Measurements from ENCODE around the gene OR5P2.

- no peak for TF ChIP-seq EGR1 (IDR thresholded peaks at IDR 0.05; ENCODE audit: borderline replicate concordance, low read depth, low read length)
- TF ChIP-seq ASH2L (IDR thresholded peaks at IDR 0.05; ENCODE audit: low read length), result no peak
- TF ChIP-seq CTCF (IDR thresholded peaks at IDR 0.05; ENCODE audit: control extremely low read depth in 1 of 3, insufficient read depth in 1 of 3, low read depth in 1 of 3, low read length in 3 of 3), result no peak
- no peak for TF ChIP-seq JUND (IDR thresholded peaks at IDR 0.05; ENCODE audit: low read length)
- no peak for TF ChIP-seq GTF2F1 (IDR thresholded peaks at IDR 0.05; ENCODE audit: borderline replicate concordance, low read depth, low read length)
- no peak for TF ChIP-seq MAX (IDR thresholded peaks at IDR 0.05)
- no peak for TF ChIP-seq EP300 (IDR thresholded peaks at IDR 0.05; ENCODE audit: borderline replicate concordance in 1 of 2, low read depth in 2 of 2, low read length in 2 of 2)
- TF ChIP-seq RFX5 (IDR thresholded peaks at IDR 0.05; ENCODE audit: borderline replicate concordance, low read depth, low read length), result no peak
- no peak for TF ChIP-seq RAD21 (IDR thresholded peaks at IDR 0.05 in 1 of 2, conservative IDR thresholded peaks at IDR 0.05 in 1 of 2; ENCODE audit: low read depth in 2 of 2, low read length in 2 of 2)
- no peak for TF ChIP-seq POLR2A (IDR thresholded peaks at IDR 0.05; ENCODE audit: control extremely low read depth in 1 of 2, low read depth in 2 of 2, low read length in 2 of 2)
These were observed 37.7 kb downstream of the OR5P2 start for GRCh38 chr11:7759010-7759409.
